ENCODE measurements around the gene PSME2.

The PSME2 gene

GRCh38 chr14:24181371-24182077, 35.1 kb upstream of the PSME2 start:
- DNase-seq, result no peak
- H3K4me1 ChIP-seq, result no peaks in the 10 kb centered on the region
- TF ChIP-seq, protein P1, sequence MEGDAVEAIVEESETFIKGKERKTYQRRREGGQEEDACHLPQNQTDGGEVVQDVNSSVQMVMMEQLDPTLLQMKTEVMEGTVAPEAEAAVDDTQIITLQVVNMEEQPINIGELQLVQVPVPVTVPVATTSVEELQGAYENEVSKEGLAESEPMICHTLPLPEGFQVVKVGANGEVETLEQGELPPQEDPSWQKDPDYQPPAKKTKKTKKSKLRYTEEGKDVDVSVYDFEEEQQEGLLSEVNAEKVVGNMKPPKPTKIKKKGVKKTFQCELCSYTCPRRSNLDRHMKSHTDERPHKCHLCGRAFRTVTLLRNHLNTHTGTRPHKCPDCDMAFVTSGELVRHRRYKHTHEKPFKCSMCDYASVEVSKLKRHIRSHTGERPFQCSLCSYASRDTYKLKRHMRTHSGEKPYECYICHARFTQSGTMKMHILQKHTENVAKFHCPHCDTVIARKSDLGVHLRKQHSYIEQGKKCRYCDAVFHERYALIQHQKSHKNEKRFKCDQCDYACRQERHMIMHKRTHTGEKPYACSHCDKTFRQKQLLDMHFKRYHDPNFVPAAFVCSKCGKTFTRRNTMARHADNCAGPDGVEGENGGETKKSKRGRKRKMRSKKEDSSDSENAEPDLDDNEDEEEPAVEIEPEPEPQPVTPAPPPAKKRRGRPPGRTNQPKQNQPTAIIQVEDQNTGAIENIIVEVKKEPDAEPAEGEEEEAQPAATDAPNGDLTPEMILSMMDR (IDR thresholded peaks at IDR 0.05; ENCODE audit: low read depth, low read length), result no peak
- no peaks in the 10 kb centered on the region for H3K9me3 ChIP-seq
- no peaks in the 10 kb centered on the region for H3K27me3 ChIP-seq
- H3K4me3 ChIP-seq (ENCODE audit: low read depth, low read length), result no peak overlapping the region
- H3K36me3 ChIP-seq, result peaks cover 85% of the 10 kb centered on the region

- H3K4me1 ChIP-seq, result no peaks in the 10 kb centered on the region
- DNase-seq, result no peak
- H3K36me3 ChIP-seq, result peaks cover 72% of the 10 kb centered on the region
- TF ChIP-seq, protein P1 (IDR thresholded peaks at IDR 0.05; ENCODE audit: low read depth, low read length), result no peak
- H3K4me3 ChIP-seq (ENCODE audit: low read depth, low read length), result no peak overlapping the region
- no peaks in the 10 kb centered on the region for H3K9me3 ChIP-seq
- no peaks in the 10 kb centered on the region for H3K27me3 ChIP-seq
Measured at GRCh38 chr14:24179961-24180796, 33.8 kb upstream of the PSME2 start.

GRCh38 chr14:24179294-24179960, 33.0 kb upstream of the PSME2 start:
- no peak overlapping the region for H3K4me3 ChIP-seq (ENCODE audit: low read depth, low read length)
- DNase-seq, result no peak
- TF ChIP-seq, protein P1 (IDR thresholded peaks at IDR 0.05; ENCODE audit: low read depth, low read length), result no peak
- H3K9me3 ChIP-seq, result no peaks in the 10 kb centered on the region
- H3K27me3 ChIP-seq, result no peaks in the 10 kb centered on the region
- H3K4me1 ChIP-seq, result no peaks in the 10 kb centered on the region
- H3K36me3 ChIP-seq, result peaks cover 64% of the 10 kb centered on the region

DNA sequence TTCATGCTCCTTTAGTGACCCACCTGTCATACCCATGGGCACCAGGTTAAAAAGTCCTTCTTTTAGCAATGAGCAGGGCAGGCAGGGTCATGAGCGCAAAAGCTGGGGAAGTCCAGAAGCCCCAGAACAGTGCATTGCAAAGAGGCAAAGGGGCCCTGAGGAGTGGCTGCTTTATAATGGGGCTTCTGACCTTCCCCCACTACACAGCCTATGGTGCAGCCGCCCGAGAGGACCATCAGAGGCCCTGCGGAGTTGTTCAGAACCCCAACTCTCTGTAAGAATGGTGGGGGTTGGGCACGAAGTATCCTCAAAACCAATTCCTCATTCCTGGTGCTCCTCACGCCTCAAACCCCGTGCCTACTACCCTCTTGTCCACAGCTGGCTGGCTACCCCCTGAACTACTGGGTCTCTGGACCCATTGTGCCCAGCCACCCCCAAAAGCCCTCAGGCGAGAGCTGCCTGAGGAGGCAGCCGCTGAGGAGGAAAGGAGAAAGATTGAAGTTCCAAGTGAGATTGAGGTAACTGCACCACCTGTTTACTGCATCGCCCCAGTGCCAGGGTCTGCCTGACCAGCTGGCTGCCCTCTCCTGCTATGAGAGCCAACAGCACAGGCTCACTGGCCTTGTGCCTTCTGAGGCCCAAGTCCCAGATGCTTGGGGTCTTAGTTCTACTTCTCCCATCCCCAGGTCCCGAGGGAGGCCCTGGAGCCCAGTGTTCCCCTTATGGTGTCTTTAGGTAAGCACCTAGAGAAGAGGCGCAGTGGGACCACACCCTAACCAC, 32.2 kb upstream of the PSME2 start:
- H3K36me3 ChIP-seq, result peaks cover 59% of the 10 kb centered on the region
- no peaks in the 10 kb centered on the region for H3K27me3 ChIP-seq
- no peaks in the 10 kb centered on the region for H3K9me3 ChIP-seq
- TF ChIP-seq, protein P1 (IDR thresholded peaks at IDR 0.05; ENCODE audit: low read depth, low read length), result no peak
- H3K4me3 ChIP-seq (ENCODE audit: low read depth, low read length), result no peak overlapping the region
- H3K4me1 ChIP-seq, result no peaks in the 10 kb centered on the region
- no peak for DNase-seq

GRCh38 chr14:24177891-24178290, 31.5 kb upstream of the PSME2 start:
- Histone ChIP-seq H3K36me3 (peaks cover 52% of the 10 kb centered on the region), H3K9me3 (no peaks in the 10 kb centered on the region)
- TF ChIP-seq, protein P1 (IDR thresholded peaks at IDR 0.05; ENCODE audit: low read depth, low read length), result no peak

More at GRCh38 chr14:24177891-24178290, 31.5 kb upstream of the PSME2 start:
- no peak for DNase-seq
- Histone ChIP-seq H3K27me3 (no peaks in the 10 kb centered on the region), H3K4me1 (no peaks in the 10 kb centered on the region), H3K4me3 (ENCODE audit: low read depth, low read length) (no peak overlapping the region)
